ENCODE results near the gene PRG2. TPM values are rescaled to one million over a fixed set of nuclear protein-coding genes. Genes with fewer than 3 reads are reported as not detected.

PRG2 gene
- total RNA-seq, 2 experiments from 2014 or later, result 1.0 TPM; not detected in 1

- POLR2A ChIA-PET, result interaction anchor here (1.4 to 2.8 kb wide), 2 partner anchors 17 to 20 kb away, joined by 3 to 21 read pairs; no protein-coding TSS in a partner anchor
- CTCF ChIA-PET, result interaction anchor here (1.1 to 2.5 kb wide), 3 partner anchors 15 to 29 kb away, joined by 3 to 7 read pairs (median 5); no protein-coding TSS in a partner anchor
Measured at GRCh38 chr11:57405271-57405860, 14.9 kb upstream of the PRG2 start.

DNA sequence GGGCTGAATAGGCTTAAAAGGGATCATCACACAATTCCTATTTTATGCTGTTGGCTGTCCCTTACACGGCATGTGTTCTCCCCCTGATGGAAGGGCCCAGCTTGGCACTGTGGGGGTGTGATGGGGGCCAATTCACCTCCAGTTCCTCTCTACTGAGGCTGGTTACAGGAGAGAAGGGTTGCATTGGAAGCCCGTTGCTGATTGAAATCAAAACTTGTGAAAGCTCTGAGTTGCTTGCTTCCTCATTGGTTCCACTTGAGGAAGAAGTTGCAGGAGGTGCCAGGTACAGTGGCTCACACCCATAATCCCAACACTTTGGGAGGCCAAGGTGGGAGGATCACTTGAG lies 13.3 kb upstream of the PRG2 start:
- ChIA-PET POLR2A (interaction anchor here (2.6 kb wide), 1 partner anchor 21 kb away, joined by 8 read pairs; no protein-coding TSS in a partner anchor), CTCF (no interaction called here)

- ChIA-PET POLR2A (interaction anchor here (1.4 to 2.6 kb wide), 2 partner anchors 22 to 27 kb away, joined by 3 to 8 read pairs; no protein-coding TSS in a partner anchor), CTCF (interaction anchor here (0.9 kb wide), 1 partner anchor 53 kb away, joined by 4 read pairs; no protein-coding TSS in a partner anchor)
Measured at GRCh38 chr11:57403003-57403801, 12.8 kb upstream of the PRG2 start.

DNA sequence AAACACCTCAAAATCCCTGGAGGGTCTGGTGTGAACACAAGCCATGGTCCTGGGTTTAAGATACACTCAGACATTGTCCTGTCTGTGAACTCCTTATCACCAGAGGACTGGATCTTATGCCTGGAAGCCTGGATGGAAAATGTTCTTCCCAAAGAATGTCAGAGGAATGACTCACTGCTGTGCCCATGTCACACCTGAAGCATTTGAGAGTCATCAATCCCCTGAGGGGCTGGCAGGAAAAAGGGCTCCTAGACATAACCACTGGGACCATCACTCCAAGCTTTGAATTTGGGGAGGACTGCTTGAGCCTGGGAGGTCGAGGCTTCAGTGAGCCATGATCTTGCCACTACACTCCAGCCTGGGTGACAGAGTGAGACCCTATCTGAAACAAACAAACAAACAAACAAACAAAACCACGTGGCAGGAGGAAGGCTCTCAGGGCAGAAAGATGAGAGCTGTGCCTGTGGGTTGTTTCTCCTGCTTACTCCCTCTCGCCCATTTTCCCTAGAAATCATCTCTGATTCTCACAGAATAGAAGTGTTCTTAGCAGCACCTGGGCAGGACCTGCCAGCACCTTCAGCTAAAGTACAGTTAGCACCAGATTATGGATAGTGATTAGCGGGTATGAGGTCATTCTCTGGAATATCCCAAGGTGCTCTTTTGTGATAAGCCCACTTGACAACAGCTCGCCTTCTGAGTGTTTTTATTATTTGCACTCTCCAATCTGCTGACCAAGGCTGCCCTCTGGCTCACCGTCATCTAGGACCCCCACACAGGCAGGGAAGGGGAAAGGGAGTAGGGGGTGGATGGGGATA lies 11.9 kb upstream of the PRG2 start:
- ChIA-PET POLR2A (interaction anchor here (1.4 to 2.6 kb wide), 2 partner anchors 23 to 28 kb away, joined by 3 to 8 read pairs; no protein-coding TSS in a partner anchor), CTCF (interaction anchor here (0.9 kb wide), 1 partner anchor 52 kb away, joined by 4 read pairs; no protein-coding TSS in a partner anchor)

DNA sequence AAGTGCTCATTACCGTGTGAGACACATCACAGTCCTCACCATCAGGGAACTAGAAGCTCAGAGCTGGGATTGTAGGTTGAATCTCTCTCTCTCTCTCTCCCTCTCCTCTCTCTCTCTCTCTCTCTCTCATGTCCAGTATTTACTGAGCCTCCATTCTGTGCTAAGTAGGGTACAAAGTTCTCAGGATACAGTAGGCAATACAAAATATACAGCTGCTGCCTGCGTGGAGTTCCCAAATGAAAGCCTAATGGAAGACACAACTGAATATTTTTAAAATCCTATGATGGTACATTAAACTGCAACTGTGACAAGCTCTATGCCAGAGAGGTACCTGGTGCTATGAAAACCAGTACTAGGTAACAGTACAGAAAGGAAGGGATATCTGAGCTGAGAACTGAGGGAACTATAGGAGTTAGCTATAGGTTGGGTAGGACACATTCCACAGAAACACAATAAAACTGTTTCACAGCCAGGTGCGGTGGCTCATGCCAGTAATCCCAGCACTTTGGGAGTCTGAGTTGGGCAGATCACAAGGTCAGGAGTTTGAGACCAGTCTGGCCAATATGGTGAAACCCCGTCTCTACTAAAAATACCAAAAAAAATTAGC lies 9.6 kb upstream of the PRG2 start:
- CTCF ChIA-PET, result interaction anchor here (0.6 kb wide), 1 partner anchor 50 kb away, joined by 3 read pairs; no protein-coding TSS in a partner anchor
- POLR2A ChIA-PET, result no interaction called here

DNA sequence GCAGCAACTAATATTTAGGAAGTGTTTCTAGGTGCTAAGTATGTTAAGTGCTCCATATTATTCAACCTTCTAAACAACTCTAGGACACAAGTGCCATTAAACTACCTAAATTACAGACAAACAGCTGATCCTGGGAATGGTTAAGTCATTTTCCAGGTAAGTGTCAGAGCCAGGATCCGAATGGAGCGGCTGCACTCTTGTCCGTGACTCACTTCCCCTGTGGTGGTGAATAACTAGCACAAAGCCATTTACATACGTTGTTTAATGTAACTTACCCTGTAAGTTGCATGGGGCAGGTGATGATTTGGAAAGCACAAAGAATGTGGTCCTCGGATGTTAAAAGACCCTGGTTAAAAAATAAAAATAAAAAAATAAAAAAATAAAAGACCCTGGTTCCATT lies 8.8 kb upstream of the PRG2 start:
- ChIA-PET CTCF (no interaction called here), POLR2A (interaction anchor here (1.1 kb wide), 1 partner anchor 9 kb away, joined by 3 read pairs; no protein-coding TSS in a partner anchor)

- CTCF ChIA-PET, result no interaction called here
Measured at GRCh38 chr11:57397394-57397990, 7.0 kb upstream of the PRG2 start.

DNA sequence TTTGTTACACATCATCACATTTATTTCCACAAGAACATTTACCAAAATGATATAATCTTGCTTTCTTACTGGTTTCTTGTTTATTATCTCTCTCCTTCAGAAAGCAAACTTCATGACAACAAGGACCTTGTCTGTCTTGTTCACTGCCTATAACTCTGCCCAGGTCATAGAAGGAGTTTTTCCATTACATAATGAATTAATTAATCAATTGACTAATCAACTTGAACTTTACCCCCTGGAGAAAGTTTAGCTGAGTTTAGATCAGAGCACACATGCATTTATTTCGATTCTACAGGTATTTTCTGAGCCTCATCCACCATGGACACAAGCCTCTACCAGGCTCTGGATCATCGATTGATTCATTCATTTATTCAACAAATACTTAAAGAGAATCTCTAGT lies 6.3 kb upstream of the PRG2 start:
- POLR2A ChIA-PET, result no interaction called here
- CTCF ChIA-PET, result no interaction called here

More at GRCh38 chr11:57397394-57397990, 7.0 kb upstream of the PRG2 start:
- POLR2A ChIA-PET, result interaction anchor here (0.7 kb wide), 1 partner anchor 39 kb away, joined by 4 read pairs; no protein-coding TSS in a partner anchor

- POLR2A ChIA-PET, result no interaction called here
- CTCF ChIA-PET, result interaction anchor here (1.4 kb wide), 1 partner anchor 64 kb away, joined by 3 read pairs; the partner anchor contains the start of gene RTN4RL2
Measured at GRCh38 chr11:57395905-57396623, 5.6 kb upstream of the PRG2 start.

- POLR2A ChIA-PET, result no interaction called here
- CTCF ChIA-PET, result interaction anchor here (0.5 to 1.4 kb wide), 5 partner anchors 10 to 66 kb away, joined by 3 to 4 read pairs (median 4); partner anchors contain the start of gene RTN4RL2
Measured at GRCh38 chr11:57394203-57394965, 3.9 kb upstream of the PRG2 start.

DNA sequence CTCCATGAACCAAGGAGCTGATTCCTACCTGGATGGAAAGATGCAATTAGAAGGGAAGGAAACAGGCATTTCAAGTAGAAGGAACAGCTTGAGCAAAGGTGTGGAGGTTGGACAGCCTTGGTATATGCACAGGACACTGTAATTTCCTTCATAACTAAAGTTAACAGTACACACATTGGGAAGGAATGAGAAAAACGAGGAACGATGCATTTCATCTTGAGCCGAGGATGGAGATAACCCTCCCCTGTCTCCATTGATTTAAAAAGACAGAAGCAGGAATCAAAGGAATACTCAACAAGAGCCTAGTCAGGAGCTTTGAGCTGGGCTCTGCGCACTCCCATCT lies 2.3 kb upstream of the PRG2 start:
- CTCF ChIA-PET, result no interaction called here
- POLR2A ChIA-PET, result no interaction called here

GRCh38 chr11:57392066-57392762 lies 1.8 kb upstream of the PRG2 start:
- POLR2A ChIA-PET, result no interaction called here

DNA sequence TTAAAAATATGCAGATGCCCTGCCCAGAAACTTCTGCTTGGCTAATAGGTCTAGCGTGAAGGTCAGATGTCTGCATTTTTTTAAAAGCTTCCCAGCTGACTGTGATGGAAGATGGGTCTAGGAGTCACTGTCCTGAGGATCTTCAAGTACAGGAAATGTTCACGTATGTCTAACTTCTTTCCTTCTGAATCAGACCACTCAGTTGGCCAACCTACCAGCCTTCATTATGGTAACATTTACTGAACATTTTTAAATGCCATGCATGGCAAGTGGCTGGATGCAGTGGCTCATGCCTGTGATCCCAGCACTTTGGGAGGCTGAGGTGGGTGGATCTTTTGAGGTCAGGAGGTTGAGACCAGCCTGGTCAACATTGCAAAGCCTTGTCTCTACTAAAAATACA lies 1.1 kb upstream of the PRG2 start:
- ChIA-PET POLR2A (no interaction called here), CTCF (no interaction called here)

More at GRCh38 chr11:57392066-57392762, 1.8 kb upstream of the PRG2 start:
- CTCF ChIA-PET, result no interaction called here

- CTCF ChIA-PET, result no interaction called here
- POLR2A ChIA-PET, result no interaction called here
Measured at GRCh38 chr11:57391111-57391510, 661 bp upstream of the PRG2 start.

DNA sequence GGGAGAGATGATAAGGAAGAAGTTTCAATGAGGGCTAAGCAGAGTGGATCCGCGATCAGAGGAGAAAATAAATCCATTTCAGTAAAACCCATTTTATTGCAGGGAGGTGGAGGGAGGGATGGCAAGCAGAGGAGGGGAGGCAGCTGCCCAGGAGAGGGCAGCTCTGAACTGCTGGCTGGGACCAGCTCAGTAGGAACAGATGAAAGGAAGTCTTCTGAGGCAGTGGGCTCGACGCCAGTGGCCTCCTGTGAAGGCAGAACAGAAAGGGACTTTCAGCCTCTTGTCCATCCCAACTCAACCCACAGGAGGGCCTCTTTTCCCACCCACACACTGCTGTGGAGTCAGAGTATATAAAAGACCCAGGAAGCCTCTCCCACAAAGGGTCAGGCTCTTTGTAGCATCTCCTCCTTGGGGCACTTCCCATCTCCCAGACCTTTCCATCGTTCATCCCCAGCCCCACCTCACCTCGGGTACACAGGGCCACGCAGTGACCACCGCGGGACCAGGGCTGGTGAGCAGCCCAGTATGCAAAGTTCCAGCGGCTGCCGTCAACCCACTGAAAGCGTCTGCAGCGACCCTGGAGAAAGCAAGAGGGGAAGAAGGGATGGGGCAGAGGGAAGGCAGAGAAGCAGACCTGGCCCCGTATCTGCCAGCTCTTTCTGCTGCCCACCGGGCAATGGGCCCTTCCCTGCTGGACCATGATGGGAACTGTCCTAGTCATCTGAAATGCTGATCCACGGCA lies 3.0 kb downstream of the PRG2 start:
- POLR2A ChIA-PET, result no interaction called here
- CTCF ChIA-PET, result interaction anchor here (0.5 kb wide), 1 partner anchor 37 kb away, joined by 3 read pairs; no protein-coding TSS in a partner anchor

- CTCF ChIA-PET, result no interaction called here
- POLR2A ChIA-PET, result no interaction called here
Measured at GRCh38 chr11:57386178-57386940, 4.1 kb downstream of the PRG2 start.

Measured in activated CD8-positive, alpha-beta memory T cell treated with anti-CD3 and anti-CD28 coated beads for 36 hours (primary cell).